CD14-positive monocyte (primary cell): ENCODE measurements around the gene PRR18. TPM values are rescaled to one million over a fixed set of nuclear protein-coding genes. Genes with fewer than 3 reads are reported as not detected.

Experiments
- DNase-seq, 3 donors: peaks; one replicate each; pipeline ENCODE4 v3.0.0-alpha.2; 2011 to 2022
- H2AFZ ChIP-seq: 2 replicates; pipeline ENCODE4 v1.6.0; 2012; ENCODE audit warnings: mild to moderate bottlenecking, low read depth, low read length, inconsistent platforms; ENCODE audit not compliant: insufficient read depth, poor library complexity, severe bottlenecking
- H3K27ac ChIP-seq, 2 donors: 1 replicate in 1 of 2; 2 replicates in 1 of 2; pipeline ENCODE4 v1.5.1; 2012 to 2013; ENCODE audit warnings: low read length in 2 of 2, control low read depth in 1 of 2, inconsistent platforms in 1 of 2, low read depth in 1 of 2, mild to moderate bottlenecking in 1 of 2
- H3K27me3 ChIP-seq, 2 donors: one replicate each; pipeline versions ENCODE4 v1.6.0 to v1.6.1; 2011 to 2013; ENCODE audit warnings: low read length in 2 of 2; ENCODE audit not compliant: control insufficient read depth in 2 of 2, insufficient read depth in 2 of 2
- H3K36me3 ChIP-seq, 2 donors: replicated peaks in 1 of 2; 1 replicate in 1 of 2; 2 replicates in 1 of 2; pipeline versions ENCODE4 v1.5.1 to v1.6.1; 2012 to 2013; ENCODE audit warnings: low read length in 2 of 2, control low read depth in 1 of 2, inconsistent platforms in 1 of 2, mild to moderate bottlenecking in 1 of 2; ENCODE audit not compliant: insufficient read depth in 2 of 2, control insufficient read depth in 1 of 2
- H3K4me1 ChIP-seq, 2 donors: 1 replicate in 1 of 2; 2 replicates in 1 of 2; pipeline versions ENCODE4 v1.5.1 to v1.6.1; 2012 to 2013; ENCODE audit warnings: low read length in 2 of 2, control low read depth in 1 of 2, inconsistent platforms in 1 of 2, mild to moderate bottlenecking in 1 of 2, moderate library complexity in 1 of 2; ENCODE audit not compliant: insufficient read depth in 2 of 2, control insufficient read depth in 1 of 2
- H3K4me2 ChIP-seq: replicated peaks from 2 replicates; pipeline ENCODE3; 2012; ENCODE audit warnings: low read length, moderate library complexity, mild to moderate bottlenecking; ENCODE audit not compliant: poor library complexity, severe bottlenecking; ENCODE audit errors: extremely low read depth
- H3K4me3 ChIP-seq, 3 experiments: fragments of 200-600 bp in 1 of 3; sonication (generic) in 1 of 3; replicated peaks in 1 of 3; 1 replicate in 2 of 3; 2 replicates in 1 of 3; pipeline ENCODE4 v1.5.1; 2011 to 2013; ENCODE audit warnings: low read length in 3 of 3, mild to moderate bottlenecking in 3 of 3, control low read depth in 2 of 3, low read depth in 2 of 3, inconsistent platforms in 1 of 3, moderate library complexity in 1 of 3
- H3K79me2 ChIP-seq: 2 replicates; pipeline ENCODE4 v1.6.0; 2012; ENCODE audit warnings: mild to moderate bottlenecking, control low read depth, inconsistent platforms, low read length, moderate library complexity; ENCODE audit not compliant: insufficient read depth
- H3K9ac ChIP-seq: 2 replicates; pipeline ENCODE4 v1.6.0; 2017; ENCODE audit warnings: low read length, mild to moderate bottlenecking; ENCODE audit not compliant: insufficient read depth, poor library complexity, severe bottlenecking
- H3K9me3 ChIP-seq, 2 donors: replicated peaks in 1 of 2; 1 replicate in 1 of 2; 2 replicates in 1 of 2; pipeline versions ENCODE4 v1.5.1 to v1.6.1; 2012 to 2013; ENCODE audit warnings: low read length in 2 of 2, control low read depth in 1 of 2; ENCODE audit not compliant: control insufficient read depth in 1 of 2, insufficient read depth in 1 of 2
- H4K20me1 ChIP-seq: 2 replicates; pipeline ENCODE4 v1.6.0; 2012; ENCODE audit warnings: mild to moderate bottlenecking, low read length, control low read depth, moderate library complexity; ENCODE audit not compliant: insufficient read depth
- H3K27ac Mint-ChIP-seq, 7 donors: one replicate each; pipeline ENCODE4 v1.8.0; 2020; ENCODE audit warnings: mild to moderate bottlenecking in 7 of 7, mixed read lengths in 7 of 7, moderate library complexity in 6 of 7, inconsistent platforms in 2 of 7
- H3K27me3 Mint-ChIP-seq, 3 donors: one replicate each; pipeline ENCODE4 v1.8.0; 2021 to 2022; ENCODE audit warnings: low read depth in 3 of 3, mild to moderate bottlenecking in 3 of 3, mixed read lengths in 3 of 3, moderate library complexity in 3 of 3, inconsistent platforms in 1 of 3
- H3K36me3 Mint-ChIP-seq, 2 donors: one replicate each; pipeline ENCODE4 v1.8.0; 2020; ENCODE audit warnings: mixed read lengths in 2 of 2, inconsistent platforms in 1 of 2, mild to moderate bottlenecking in 1 of 2
- H3K4me1 Mint-ChIP-seq: one replicate; pipeline ENCODE4 v1.8.0; 2020; ENCODE audit warnings: mild to moderate bottlenecking, mixed read lengths
- H3K4me3 Mint-ChIP-seq, 2 donors: one replicate each; pipeline ENCODE4 v1.8.0; 2020; ENCODE audit warnings: mild to moderate bottlenecking in 2 of 2, mixed read lengths in 2 of 2, moderate library complexity in 1 of 2
- H3K9me3 Mint-ChIP-seq, 7 donors: one replicate each; pipeline ENCODE4 v1.8.0; 2020 to 2022; ENCODE audit warnings: mixed read lengths in 7 of 7, mild to moderate bottlenecking in 6 of 7, moderate library complexity in 6 of 7, inconsistent platforms in 2 of 7
- WGBS: methylation state at CpG from one replicate; pipeline ENCODE4 v1.1.5; 2013; ENCODE audit warnings: missing lambda C conversion rate; ENCODE audit not compliant: insufficient coverage; 5-methylcytosine and 5-hydroxymethylcytosine counted together
- intact Hi-C, 2 donors: fragments of 100-400 bp; cut with micrococcal nuclease; formaldehyde crosslinking; loops; one replicate each; pipeline versions ENCODE4 v1.15.0 to v1.15.1; 2023
- polyA plus RNA-seq, 3 donors: library from polyadenylated mRNA; depleted of rRNA in 1 of 3; unstranded in 2 of 3; stranded (reverse) in 1 of 3; fragments of 300-500 nt in 2 of 3; fragments of >200 nt in 1 of 3; fragmentation: Illumina TruSeq in 2 of 3; gene quantifications; 1 replicate in 2 of 3; 2 replicates in 1 of 3; pipeline ENCODE4 v1.2.3, GENCODE V29; 2012 to 2021
- TF ChIP-seq, protein P1 (sequence below): fragments of 200-600 bp; IDR thresholded peaks from one replicate; pipeline ENCODE4 v1.8.0; 2022; ENCODE audit warnings: antibody characterized with exemption, mild to moderate bottlenecking

The PRR18 gene
- polyA plus RNA-seq, 3 donors, result not detected

GRCh38 chr6:166293731-166294584 is 14.2 kb downstream of the PRR18 start:
- no peaks in the 10 kb centered on the region for H3K36me3 ChIP-seq
- H3K4me1 Mint-ChIP-seq, result no peaks in the 10 kb centered on the region
- no peak overlapping the region for H3K4me3 ChIP-seq
- H3K36me3 Mint-ChIP-seq, result no peaks in the 10 kb centered on the region
- no peak overlapping the region for H3K27ac Mint-ChIP-seq
- no peaks in the 10 kb centered on the region for H3K9me3 ChIP-seq
- peaks cover 0 to 2% of the 10 kb centered on the region in 2 donors for H3K27me3 ChIP-seq
- H3K27me3 Mint-ChIP-seq, result peaks cover 0 to 8% (median 7%) of the 10 kb centered on the region in 3 donors
- H3K9me3 Mint-ChIP-seq, result peaks cover 0 to 6% (median 0%) of the 10 kb centered on the region in 7 donors
- no peaks in the 10 kb centered on the region for H3K4me1 ChIP-seq
- H3K79me2 ChIP-seq, result no peaks in the 10 kb centered on the region
- intact Hi-C loops, result no loop called here
- no peak overlapping the region for H3K4me2 ChIP-seq
- TF ChIP-seq, protein P1, sequence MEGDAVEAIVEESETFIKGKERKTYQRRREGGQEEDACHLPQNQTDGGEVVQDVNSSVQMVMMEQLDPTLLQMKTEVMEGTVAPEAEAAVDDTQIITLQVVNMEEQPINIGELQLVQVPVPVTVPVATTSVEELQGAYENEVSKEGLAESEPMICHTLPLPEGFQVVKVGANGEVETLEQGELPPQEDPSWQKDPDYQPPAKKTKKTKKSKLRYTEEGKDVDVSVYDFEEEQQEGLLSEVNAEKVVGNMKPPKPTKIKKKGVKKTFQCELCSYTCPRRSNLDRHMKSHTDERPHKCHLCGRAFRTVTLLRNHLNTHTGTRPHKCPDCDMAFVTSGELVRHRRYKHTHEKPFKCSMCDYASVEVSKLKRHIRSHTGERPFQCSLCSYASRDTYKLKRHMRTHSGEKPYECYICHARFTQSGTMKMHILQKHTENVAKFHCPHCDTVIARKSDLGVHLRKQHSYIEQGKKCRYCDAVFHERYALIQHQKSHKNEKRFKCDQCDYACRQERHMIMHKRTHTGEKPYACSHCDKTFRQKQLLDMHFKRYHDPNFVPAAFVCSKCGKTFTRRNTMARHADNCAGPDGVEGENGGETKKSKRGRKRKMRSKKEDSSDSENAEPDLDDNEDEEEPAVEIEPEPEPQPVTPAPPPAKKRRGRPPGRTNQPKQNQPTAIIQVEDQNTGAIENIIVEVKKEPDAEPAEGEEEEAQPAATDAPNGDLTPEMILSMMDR, result no peak
- DNase-seq, result no peak
- no peak overlapping the region for H3K27ac ChIP-seq
- no peak overlapping the region for H2AFZ ChIP-seq
- no peak overlapping the region for H3K4me3 Mint-ChIP-seq
- H4K20me1 ChIP-seq, result no peaks in the 10 kb centered on the region
- WGBS, result 92% methylated on average over 12 of the region's 12 CpGs
- H3K9ac ChIP-seq, result no peak overlapping the region

GRCh38 chr6:166289207-166290060 is 18.8 kb downstream of the PRR18 start:
- Histone ChIP-seq H3K36me3 (no peaks in the 10 kb centered on the region), H2AFZ (no peak overlapping the region), H3K27me3 (no peaks in the 10 kb centered on the region), H4K20me1 (no peaks in the 10 kb centered on the region), H3K4me1 (no peaks in the 10 kb centered on the region), H3K9ac (no peak overlapping the region), H3K9me3 (no peaks in the 10 kb centered on the region), H3K27ac (no peak overlapping the region), H3K79me2 (no peaks in the 10 kb centered on the region), H3K4me2 (no peak overlapping the region), H3K4me3 (no peak overlapping the region)
- H3K27me3 Mint-ChIP-seq, result peaks cover 2 to 6% (median 5%) of the 10 kb centered on the region in 3 donors
- TF ChIP-seq, protein P1, result no peak
- no peak overlapping the region for H3K4me3 Mint-ChIP-seq
- H3K9me3 Mint-ChIP-seq, result no peaks in the 10 kb centered on the region
- peak overlapping the region in 1 of 7 donors; percentile 1 for H3K27ac Mint-ChIP-seq
- DNase-seq, result no peak
- H3K36me3 Mint-ChIP-seq, result no peaks in the 10 kb centered on the region
- WGBS, result over 99% methylated on average over 10 of the region's 14 CpGs
- peaks cover 7% of the 10 kb centered on the region for H3K4me1 Mint-ChIP-seq
- intact Hi-C loops, result no loop called here
